A549 treated with ZK216348 at 1 μM for 4 hours (cell line): ENCODE measurements around the gene OR14K1. TPM values are rescaled to one million over a fixed set of nuclear protein-coding genes. Genes with fewer than 3 reads are reported as not detected.

Experiments used
- total RNA-seq: library from RNA; stranded (reverse); fragments of 200-300 nt; extraction: Qiagen RNA extraction; gene quantifications from 5 replicates; pipeline ENCODE4 v1.2.3, GENCODE V29; 2022; ENCODE audit warnings: low read depth

OR14K1 gene, protein sequence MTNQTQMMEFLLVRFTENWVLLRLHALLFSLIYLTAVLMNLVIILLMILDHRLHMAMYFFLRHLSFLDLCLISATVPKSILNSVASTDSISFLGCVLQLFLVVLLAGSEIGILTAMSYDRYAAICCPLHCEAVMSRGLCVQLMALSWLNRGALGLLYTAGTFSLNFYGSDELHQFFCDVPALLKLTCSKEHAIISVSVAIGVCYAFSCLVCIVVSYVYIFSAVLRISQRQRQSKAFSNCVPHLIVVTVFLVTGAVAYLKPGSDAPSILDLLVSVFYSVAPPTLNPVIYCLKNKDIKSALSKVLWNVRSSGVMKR
- total RNA-seq = not detected in 5 replicates

DNA sequence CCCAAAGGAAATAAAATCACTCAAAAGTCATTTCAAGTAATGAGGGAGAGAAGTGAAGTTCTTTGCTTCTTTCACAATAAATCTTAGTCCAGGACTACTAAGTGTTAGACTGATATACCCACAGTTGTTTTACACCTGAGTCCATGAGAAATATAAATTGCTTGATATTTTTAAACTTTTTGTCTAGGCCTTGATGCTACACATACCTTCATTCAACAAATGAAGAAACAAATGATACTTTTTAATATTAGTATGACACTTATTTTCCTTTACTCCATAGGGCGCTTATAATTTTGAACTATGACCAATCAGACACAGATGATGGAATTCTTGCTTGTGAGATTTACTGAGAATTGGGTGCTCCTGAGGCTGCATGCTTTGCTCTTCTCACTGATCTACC lies at the start of gene OR14K1:
Gene OR14K1 (plus strand): TSS at position 301 of the 400 bp plus-strand sequence. CDS start 0 bp downstream, at position 301.

DNA sequence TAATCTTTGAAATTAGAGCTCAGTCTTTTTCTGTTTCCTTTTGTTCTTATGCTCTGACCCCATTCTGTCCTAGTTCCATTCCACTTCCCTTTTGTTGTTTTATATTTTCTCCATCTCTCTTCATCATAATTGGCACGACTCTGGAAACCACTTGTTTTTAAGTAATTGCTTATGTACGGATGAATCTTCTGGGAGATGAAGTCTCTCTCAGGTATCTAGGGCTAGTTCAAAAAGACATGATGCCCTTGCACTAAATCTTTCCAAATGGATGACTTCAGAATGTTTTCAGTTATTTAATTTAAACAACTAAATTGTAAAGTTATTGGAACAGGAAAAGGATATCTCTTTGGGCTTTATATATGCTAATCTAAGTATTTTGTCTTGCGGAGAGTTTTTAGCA lies 21.9 kb upstream of the OR14K1 start, which contains the start of gene OR6F1:
Gene OR6F1 (minus strand): TSS at position 101 of the 400 bp plus-strand sequence. CDS start 3,891 bp downstream, outside the sequence.

DNA sequence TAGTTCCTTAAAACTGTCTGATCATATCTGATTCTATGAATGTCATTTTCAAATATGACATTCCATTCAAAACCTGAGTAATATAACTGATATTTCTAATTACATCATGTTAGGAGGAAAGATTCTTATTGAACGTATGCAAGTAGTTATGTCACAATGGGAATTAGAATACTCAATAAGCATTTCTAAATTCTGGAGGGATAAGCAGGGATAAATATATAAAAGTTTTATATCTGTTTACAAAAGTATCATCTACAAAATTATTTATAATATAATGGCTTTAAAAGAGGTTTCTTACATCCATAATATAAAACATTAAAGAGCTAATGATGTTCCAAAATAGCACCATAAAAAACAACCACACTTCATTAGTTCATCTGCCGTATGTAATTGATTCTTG lies 9.6 kb downstream of the OR14K1 start, which contains the start of gene OR14A2:
Gene OR14A2 (minus strand): TSS at position 101 of the 400 bp plus-strand sequence.

DNA sequence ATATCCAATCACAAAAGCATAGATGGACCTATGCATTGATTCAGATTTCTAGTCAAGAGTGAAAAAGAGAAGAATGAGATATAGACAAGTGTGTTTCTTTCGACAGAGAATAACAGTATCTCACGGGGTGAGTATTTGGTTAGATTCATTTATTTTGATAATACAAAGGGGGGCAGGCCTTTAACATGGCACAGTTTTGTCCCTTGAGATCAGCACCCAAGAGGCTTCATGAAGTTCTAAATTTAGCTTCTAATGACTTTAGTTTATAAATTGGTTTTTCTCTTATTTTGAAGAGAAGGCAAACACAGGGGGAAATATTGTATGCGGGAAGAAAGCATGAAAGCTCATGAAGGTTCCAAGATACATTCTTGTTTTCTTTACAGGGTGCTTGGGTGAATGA lies 22.0 kb downstream of the OR14K1 start, which contains the start of gene OR1C1:
Gene OR1C1 (minus strand): TSS at position 101 of the 400 bp plus-strand sequence. CDS start 2,150 bp downstream, outside the sequence.

Other genes with a start within 250 kb of the OR14K1 start
- not detected in 5 replicates for gene OR2C3, start 202.2 kb upstream of the OR14K1 start, total RNA-seq
- not detected in 5 replicates for gene GCSAML, start 189.5 kb upstream of the OR14K1 start, total RNA-seq
- gene OR2G2, start 150.3 kb upstream of the OR14K1 start, total RNA-seq = not detected in 5 replicates
- not detected in 5 replicates for gene OR2G3, start 133.0 kb upstream of the OR14K1 start, total RNA-seq
- gene OR13G1, start 58.9 kb upstream of the OR14K1 start, total RNA-seq = not detected in 5 replicates
- not detected in 5 replicates for gene OR6F1, start 22.0 kb upstream of the OR14K1 start, total RNA-seq
- not detected in 5 replicates for gene OR14A2, start 9.5 kb downstream of the OR14K1 start, total RNA-seq
- gene OR1C1, start 21.9 kb downstream of the OR14K1 start, total RNA-seq = not detected in 5 replicates
- gene OR14A16, start 85.5 kb downstream of the OR14K1 start, total RNA-seq = not detected in 5 replicates
- not detected in 5 replicates for gene OR11L1, start 103.3 kb downstream of the OR14K1 start, total RNA-seq
- gene TRIM58, start 118.6 kb downstream of the OR14K1 start, total RNA-seq = not detected in 5 replicates
- not detected in 5 replicates for gene OR2W3, start 157.0 kb downstream of the OR14K1 start, total RNA-seq
- gene OR2T8, start 181.6 kb downstream of the OR14K1 start, total RNA-seq = not detected in 5 replicates
- not detected in 5 replicates for gene OR2AJ1, start 186.3 kb downstream of the OR14K1 start, total RNA-seq
- gene OR2L8, start 210.2 kb downstream of the OR14K1 start, total RNA-seq = not detected in 5 replicates
- gene OR2AK2, start 226.6 kb downstream of the OR14K1 start, total RNA-seq = not detected in 5 replicates